Nephron (organoid): ENCODE results near the gene TULP4.
"Not testable (repeated sequence)": the region's sequence is repeated elsewhere in the genome, so short reads cannot be mapped to it uniquely, and the experiment has no call there.

ENCODE experiments used
- H3K27ac Mint-ChIP-seq, 3 experiments: 2 replicates each; pipeline ENCODE4 v1.8.0; 2020; ENCODE audit warnings: mixed read lengths in 3 of 3, mild to moderate bottlenecking in 2 of 3, moderate library complexity in 1 of 3
- H3K27me3 Mint-ChIP-seq: 2 replicates; pipeline ENCODE4 v1.8.0; 2021; ENCODE audit warnings: low read depth, mild to moderate bottlenecking, moderate library complexity, mixed read lengths
- H3K36me3 Mint-ChIP-seq: 2 replicates; pipeline ENCODE4 v1.8.0; 2020; ENCODE audit warnings: low read depth, mixed read lengths
- H3K4me1 Mint-ChIP-seq: 2 replicates; pipeline ENCODE4 v1.8.0; 2020; ENCODE audit warnings: mixed read lengths
- H3K4me3 Mint-ChIP-seq, 3 experiments: 2 replicates each; pipeline ENCODE4 v1.8.0; 2020; ENCODE audit warnings: mild to moderate bottlenecking in 3 of 3, mixed read lengths in 3 of 3, moderate library complexity in 2 of 3
- H3K9me3 Mint-ChIP-seq: 2 replicates; pipeline ENCODE4 v1.8.0; 2020; ENCODE audit warnings: mixed read lengths
- TF ChIP-seq, protein P1 (sequence below), 3 experiments: fragments of 200-600 bp; sonication (generic); IDR thresholded peaks; one replicate each; pipeline ENCODE4 v1.5.0; 2021; ENCODE audit warnings: antibody characterized with exemption in 3 of 3; ENCODE audit not compliant: unreplicated experiment in 3 of 3

The TULP4 gene

DNA sequence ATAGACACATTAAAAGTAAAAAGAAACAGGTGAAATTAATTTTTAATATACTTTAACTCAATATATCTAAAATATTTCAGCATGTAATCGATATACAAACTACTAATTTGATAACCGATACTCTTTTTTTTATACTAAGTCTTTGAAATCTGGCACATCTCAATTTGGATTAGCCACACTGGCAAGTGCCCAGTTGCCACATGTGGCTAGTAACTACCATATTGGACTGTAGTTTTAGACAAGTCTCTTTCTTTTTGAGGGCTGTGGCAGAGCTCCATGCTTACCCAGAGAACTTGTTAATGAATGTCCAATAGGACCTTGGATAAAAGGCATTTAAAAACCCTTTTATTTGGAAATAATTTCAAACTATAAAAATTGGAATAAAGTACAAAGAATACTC is 17.8 kb downstream of the TULP4 start:
- Mint-ChIP-seq H3K9me3 (peaks cover 29% of the 10 kb centered on the region), H3K4me1 (peaks cover 20% of the 10 kb centered on the region), H3K36me3 (peaks cover 78% of the 10 kb centered on the region)

DNA sequence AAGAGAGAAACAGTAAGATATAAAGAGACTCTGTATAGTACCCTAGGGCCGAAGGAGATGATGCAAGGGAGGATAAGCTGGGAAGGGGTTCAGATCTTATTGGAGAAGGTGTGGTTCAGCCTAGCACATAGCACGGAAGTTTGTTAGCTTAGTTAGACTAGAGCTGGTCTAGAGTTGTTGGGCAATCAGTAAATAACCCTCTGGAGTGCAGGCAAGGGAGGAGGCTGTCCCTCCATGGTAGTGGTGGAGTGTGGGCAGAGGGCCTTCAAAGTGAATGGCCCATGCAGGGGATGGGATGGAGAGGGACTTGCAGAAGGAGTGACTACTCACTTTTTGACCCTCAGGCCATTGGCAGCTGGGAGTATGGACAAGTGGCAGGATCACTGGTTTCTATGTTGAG is 20.0 kb downstream of the TULP4 start:
- TF ChIP-seq, protein P1, sequence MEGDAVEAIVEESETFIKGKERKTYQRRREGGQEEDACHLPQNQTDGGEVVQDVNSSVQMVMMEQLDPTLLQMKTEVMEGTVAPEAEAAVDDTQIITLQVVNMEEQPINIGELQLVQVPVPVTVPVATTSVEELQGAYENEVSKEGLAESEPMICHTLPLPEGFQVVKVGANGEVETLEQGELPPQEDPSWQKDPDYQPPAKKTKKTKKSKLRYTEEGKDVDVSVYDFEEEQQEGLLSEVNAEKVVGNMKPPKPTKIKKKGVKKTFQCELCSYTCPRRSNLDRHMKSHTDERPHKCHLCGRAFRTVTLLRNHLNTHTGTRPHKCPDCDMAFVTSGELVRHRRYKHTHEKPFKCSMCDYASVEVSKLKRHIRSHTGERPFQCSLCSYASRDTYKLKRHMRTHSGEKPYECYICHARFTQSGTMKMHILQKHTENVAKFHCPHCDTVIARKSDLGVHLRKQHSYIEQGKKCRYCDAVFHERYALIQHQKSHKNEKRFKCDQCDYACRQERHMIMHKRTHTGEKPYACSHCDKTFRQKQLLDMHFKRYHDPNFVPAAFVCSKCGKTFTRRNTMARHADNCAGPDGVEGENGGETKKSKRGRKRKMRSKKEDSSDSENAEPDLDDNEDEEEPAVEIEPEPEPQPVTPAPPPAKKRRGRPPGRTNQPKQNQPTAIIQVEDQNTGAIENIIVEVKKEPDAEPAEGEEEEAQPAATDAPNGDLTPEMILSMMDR (IDR thresholded peaks at IDR 0.05; ENCODE audit: unreplicated experiment in 3 of 3), result no peak
- Mint-ChIP-seq H3K4me3 (no peak overlapping the region), H3K36me3 (peaks cover 85% of the 10 kb centered on the region), H3K9me3 (peaks cover 24% of the 10 kb centered on the region), H3K4me1 (peaks cover 20% of the 10 kb centered on the region), H3K27me3 (no peaks in the 10 kb centered on the region), H3K27ac (no peak overlapping the region)

More for the DNA sequence above, 17.8 kb downstream of the TULP4 start:
- Mint-ChIP-seq H3K4me3 (no peak overlapping the region), H3K27ac (peak overlapping the region in 2 of 3 experiments; percentile 8 to 35), H3K27me3 (no peaks in the 10 kb centered on the region)
- TF ChIP-seq, protein P1 (IDR thresholded peaks at IDR 0.05; ENCODE audit: unreplicated experiment in 3 of 3), result no peak

- no peak overlapping the region for H3K4me3 Mint-ChIP-seq
These were observed 20.8 kb downstream of the TULP4 start for GRCh38 chr6:158333094-158333493.

DNA sequence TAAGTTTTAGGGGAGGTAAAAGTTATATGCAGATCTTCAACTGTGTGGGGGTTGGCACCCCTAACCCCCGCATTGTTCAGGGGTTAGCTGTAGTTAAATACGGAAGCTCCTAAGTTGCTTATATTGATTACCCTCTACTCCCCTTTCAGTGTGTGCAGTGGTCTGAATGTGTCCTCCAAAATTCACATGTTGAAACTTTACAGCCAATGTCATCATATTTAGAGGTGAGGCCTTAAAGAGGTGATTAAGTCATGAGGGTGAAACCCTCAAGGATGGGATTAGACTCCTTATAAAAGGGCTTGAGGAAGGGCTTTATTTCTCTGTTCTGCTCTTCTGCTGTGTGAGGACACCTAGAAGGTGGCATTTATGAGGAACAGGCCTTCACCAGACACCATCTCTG is 22.3 kb downstream of the TULP4 start:
- TF ChIP-seq, protein P1 (IDR thresholded peaks at IDR 0.05; ENCODE audit: unreplicated experiment in 3 of 3), result no peak
- Mint-ChIP-seq H3K36me3 (peaks cover 86% of the 10 kb centered on the region), H3K27me3 (no peaks in the 10 kb centered on the region), H3K4me3 (no peak overlapping the region), H3K4me1 (peaks cover 6% of the 10 kb centered on the region), H3K9me3 (peaks cover 28% of the 10 kb centered on the region), H3K27ac (no peak overlapping the region)

More at GRCh38 chr6:158333094-158333493, 20.8 kb downstream of the TULP4 start:
- H3K27ac Mint-ChIP-seq, result no peak overlapping the region
- H3K4me1 Mint-ChIP-seq, result peaks cover 13% of the 10 kb centered on the region
- TF ChIP-seq, protein P1 (IDR thresholded peaks at IDR 0.05; ENCODE audit: unreplicated experiment in 3 of 3), result no peak
- peaks cover 86% of the 10 kb centered on the region for H3K36me3 Mint-ChIP-seq
- H3K9me3 Mint-ChIP-seq, result peaks cover 24% of the 10 kb centered on the region
- H3K27me3 Mint-ChIP-seq, result no peaks in the 10 kb centered on the region

GRCh38 chr6:158337332-158337731 is 25.1 kb downstream of the TULP4 start:
- Mint-ChIP-seq H3K27ac (no peak overlapping the region), H3K4me1 (no peaks in the 10 kb centered on the region), H3K4me3 (no peak overlapping the region), H3K9me3 (peaks cover 27% of the 10 kb centered on the region), H3K36me3 (peaks cover 91% of the 10 kb centered on the region), H3K27me3 (no peaks in the 10 kb centered on the region)
- TF ChIP-seq, protein P1 (IDR thresholded peaks at IDR 0.05; ENCODE audit: unreplicated experiment in 3 of 3), result no peak

DNA sequence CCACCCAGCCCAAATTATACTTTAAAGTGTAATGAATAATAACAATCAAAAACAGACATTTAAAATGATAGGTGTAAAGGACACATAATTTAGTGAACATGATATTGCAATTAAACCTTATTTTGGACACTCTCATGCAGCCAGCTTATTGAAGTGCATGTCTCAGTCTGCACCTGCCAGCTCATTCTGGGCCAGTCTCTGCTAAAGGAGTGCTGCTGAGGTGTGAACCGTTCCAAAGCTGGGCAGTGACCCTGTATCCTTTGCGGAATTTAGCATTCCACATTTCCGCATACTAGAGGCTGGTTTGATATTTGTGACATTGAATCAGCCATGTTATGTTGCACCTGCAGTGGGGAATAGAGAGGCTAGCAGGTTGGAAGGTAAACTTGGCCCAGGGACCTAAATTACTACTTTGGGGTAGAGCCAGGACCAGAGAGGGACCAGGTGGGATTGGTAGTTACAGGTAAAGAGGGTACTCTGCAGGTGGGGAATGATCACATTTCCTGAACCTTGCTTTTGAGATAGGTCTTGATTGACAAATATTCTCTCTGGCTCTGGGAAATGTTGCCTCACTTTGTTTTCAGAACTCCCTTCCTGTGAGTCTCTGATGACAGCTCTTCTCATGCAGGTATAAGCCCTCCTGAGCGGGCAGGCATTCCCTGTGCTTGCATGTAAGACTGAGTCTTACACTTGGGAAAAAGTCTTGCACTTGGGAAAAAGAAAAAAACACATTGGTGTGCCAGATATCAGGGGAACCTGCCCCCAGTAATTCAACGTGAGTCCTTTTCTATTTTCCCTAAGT is 26.2 kb downstream of the TULP4 start:
- H3K27me3 Mint-ChIP-seq, result no peaks in the 10 kb centered on the region
- TF ChIP-seq, protein P1 (IDR thresholded peaks at IDR 0.05; ENCODE audit: unreplicated experiment in 3 of 3), result no peak
- H3K27ac Mint-ChIP-seq, result no peak overlapping the region
- H3K4me1 Mint-ChIP-seq, result no peaks in the 10 kb centered on the region
- H3K4me3 Mint-ChIP-seq, result no peak overlapping the region
- H3K36me3 Mint-ChIP-seq, result peaks cover 89% of the 10 kb centered on the region
- H3K9me3 Mint-ChIP-seq, result peaks cover 26% of the 10 kb centered on the region

GRCh38 chr6:158339197-158339596 is 26.9 kb downstream of the TULP4 start:
- Mint-ChIP-seq H3K36me3 (peaks cover 89% of the 10 kb centered on the region), H3K9me3 (peaks cover 26% of the 10 kb centered on the region)
- not testable (repeated sequence) for H3K4me3 Mint-ChIP-seq, H3K27me3 Mint-ChIP-seq, H3K4me1 Mint-ChIP-seq, H3K27ac Mint-ChIP-seq
